Left forelimb (tissue), 1 donor: Measurements from ENCODE around the gene ZNF275.
"Not testable (repeated sequence)": the region's sequence is repeated elsewhere in the genome, so short reads cannot be mapped to it uniquely, and the experiment has no call there.

ENCODE experiments used
- DNase-seq: peaks from one replicate; pipeline ENCODE4 v3.0.0-alpha.2; 2018; ENCODE audit warnings: low spot score

The ZNF275 gene

GRCh38 chrX:153319295-153320046 is 14.5 kb upstream of the ZNF275 start:
- DNase-seq = no peak

DNA sequence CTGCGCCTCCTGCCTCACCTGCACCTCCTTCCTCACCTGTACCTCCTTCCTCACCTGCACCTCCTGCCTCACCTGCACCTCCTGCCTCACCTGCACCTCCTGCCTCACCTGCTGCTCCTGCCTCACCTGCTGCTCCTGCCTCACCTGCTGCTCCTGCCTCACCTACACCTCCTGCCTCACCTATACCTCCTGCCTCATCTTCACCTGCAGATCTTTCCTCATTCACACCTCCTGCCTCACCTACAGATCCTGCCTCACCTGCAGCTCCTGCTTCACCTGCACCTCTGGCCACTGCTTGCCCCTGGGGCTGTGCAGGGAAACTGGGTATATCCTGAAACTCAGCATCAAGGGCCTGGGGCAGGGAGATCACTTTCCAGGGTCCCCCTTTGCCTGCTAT is 13.9 kb upstream of the ZNF275 start:
- DNase-seq = not testable (repeated sequence)

- DNase-seq = no peak
Observed at GRCh38 chrX:153320555-153321184, 13.3 kb upstream of the ZNF275 start.

GRCh38 chrX:153321381-153322124 is 12.4 kb upstream of the ZNF275 start, which contains the start of gene PNMA6F:
PNMA6F (minus strand) TSS chrX:153321767; CDS start chrX:153320674, 1,093 bp downstream.
- no peak for DNase-seq

DNA sequence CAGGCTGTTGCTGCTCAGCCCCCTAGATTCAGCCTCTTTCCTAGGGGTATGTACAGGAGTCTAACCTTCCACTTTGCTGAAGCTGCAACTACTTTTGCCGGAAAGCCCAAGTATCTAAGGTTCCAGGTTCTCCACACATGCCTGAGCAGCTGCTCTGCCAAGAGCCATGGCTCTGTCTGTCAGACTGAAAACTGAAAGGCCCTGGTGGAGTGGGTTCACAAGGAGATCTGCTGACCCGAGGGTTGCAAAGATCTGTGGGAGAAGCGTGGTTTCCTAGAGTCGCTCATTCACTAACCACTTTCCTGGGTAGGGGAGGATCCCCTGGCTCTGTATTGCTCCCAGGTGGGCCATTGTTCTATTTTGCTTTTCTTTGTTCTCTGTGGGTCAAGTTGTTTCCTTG is 6.4 kb upstream of the ZNF275 start:
- no peak for DNase-seq

DNA sequence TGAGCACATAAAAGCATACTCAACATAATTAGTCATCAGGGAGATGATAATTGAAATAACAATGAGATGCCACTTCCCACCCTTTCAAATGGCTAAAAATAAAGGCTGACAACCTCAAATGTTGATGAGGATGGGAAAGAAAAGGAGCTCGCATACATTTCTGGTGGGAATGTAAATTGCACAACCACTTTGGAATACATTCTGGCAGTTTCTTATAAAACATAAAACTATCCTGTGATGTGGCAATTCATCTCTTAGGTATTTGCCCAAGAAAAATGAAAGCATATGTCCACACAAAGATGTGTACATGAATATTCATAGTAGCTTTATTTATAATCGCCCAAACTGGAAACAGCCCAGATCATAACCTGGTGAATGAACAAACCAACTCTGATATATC is 687 bp upstream of the ZNF275 start:
- DNase-seq = no peak

GRCh38 chrX:153334654-153335295 is 822 bp downstream of the ZNF275 start:
- DNase-seq = no peak

DNA sequence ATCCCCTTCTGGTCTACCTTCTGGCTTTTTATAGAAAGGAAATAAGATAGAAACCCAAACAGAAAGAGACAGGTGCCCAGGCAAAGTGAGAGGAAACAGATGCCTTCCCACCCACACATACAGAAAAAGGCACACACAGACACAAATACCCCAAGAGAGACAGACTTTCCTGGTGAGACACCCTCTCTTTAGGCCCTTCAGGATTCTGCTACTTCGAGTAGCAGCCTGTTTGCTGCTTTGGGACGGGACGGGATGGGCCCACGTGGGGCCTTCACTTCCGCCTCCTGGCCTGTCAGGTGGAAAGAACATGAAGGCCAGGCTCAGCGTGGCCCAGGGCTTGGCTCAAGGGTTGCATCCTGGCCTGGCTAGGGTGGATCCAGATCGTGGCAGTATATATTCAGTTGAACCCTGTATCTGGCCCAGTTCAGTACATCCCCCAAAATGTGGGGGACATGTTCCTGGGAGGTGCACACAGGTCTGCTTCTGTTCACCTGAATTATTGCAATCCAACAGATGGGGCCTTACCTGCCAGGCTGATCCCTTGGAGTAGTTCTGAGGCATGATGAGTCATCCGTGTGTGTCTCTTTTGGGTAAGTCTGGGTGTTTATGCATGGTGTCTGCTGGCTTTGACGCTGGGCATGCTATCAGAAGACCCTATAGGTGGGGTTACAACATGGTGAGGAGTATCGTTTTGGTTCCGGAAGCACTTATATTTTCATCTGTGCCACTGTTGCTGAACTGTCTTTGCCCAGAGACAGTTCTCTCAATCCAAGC is 2.4 kb downstream of the ZNF275 start:
- DNase-seq = no peak

DNA sequence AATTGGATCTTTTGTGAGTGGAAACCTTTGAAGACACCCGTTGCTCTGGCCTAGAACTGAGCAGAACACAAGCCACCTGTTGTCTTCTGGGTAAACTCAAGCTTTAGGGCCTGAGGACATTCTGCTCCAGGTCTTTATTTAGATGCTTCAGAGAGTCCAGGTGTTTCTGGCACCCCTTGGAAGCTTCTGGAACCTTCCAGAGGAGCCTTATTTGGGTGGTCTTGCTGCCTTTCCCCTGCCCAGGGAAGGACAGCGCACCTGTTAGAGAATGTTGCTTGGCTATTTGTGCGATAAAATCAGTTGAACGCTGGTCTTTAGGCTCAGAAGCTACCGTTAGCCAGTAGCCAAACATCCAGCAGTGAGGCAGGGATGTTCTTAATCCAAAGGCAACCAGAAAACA is 3.0 kb downstream of the ZNF275 start:
- DNase-seq = no peak

- no peak for DNase-seq
Observed at GRCh38 chrX:153338836-153339235, 4.9 kb downstream of the ZNF275 start.

DNA sequence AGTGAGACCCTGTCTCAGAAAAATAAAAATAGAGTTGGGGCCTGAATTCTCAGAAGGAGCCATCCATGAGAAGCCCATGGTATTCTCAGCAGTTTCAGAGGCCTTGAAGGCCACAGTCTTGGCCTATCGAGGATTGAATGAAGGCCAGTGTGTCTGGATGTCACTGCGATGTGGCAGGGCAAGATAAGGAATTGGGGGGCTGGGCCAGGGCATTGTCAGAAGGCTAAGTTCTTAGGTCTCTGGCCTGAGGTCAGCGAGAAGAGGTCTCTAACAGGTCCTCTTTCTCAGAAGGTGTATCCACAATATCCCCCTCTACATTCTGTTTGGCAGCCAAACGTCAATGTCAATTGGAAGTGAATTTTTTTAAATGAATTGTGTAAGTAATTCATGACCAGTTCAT is 5.7 kb downstream of the ZNF275 start:
- no peak for DNase-seq

DNA sequence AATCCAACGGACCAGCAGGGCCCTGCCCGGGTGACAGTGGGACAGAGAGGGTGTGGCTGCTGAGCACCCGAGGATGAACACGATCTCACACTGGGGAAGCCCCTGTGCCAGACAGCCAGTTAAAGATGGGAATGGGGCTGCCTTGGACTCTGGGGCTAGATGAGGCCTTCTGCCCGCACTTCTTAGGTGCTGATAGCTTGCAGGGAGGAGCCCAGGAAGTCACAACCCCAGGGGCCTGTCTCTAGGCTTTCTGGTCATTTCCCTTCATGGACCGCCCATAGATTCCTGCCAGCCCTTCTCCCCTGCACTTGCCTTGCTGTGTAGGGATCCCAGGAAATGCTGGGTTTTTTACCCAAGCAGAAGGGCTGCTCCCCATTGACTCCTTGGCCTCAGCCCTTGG is 6.2 kb downstream of the ZNF275 start:
- no peak for DNase-seq

GRCh38 chrX:153342762-153343558 is 9.0 kb downstream of the ZNF275 start:
- no peak for DNase-seq

DNA sequence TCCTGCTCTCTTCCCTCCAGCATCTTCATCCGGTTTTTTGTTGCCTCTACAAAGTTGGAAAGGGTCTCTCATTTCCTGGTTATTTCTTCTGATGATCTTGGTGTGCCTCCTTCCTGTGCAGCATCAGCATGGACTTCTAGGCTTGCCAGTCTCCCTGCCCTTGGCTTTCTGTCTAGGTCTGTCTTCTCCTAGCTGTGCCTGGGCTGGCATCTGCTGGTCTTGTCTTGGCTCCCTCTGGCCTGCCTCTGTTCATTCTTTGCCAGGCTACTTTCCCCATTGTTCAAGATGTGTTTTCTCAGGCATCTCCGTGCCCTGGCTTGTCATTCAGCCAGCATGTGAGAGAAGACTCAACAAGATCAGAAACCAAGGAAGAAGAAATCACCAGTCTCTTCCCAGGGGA is 9.7 kb downstream of the ZNF275 start:
- DNase-seq = no peak

- no peak for DNase-seq
Observed at GRCh38 chrX:153347530-153347929, 13.6 kb downstream of the ZNF275 start.

DNA sequence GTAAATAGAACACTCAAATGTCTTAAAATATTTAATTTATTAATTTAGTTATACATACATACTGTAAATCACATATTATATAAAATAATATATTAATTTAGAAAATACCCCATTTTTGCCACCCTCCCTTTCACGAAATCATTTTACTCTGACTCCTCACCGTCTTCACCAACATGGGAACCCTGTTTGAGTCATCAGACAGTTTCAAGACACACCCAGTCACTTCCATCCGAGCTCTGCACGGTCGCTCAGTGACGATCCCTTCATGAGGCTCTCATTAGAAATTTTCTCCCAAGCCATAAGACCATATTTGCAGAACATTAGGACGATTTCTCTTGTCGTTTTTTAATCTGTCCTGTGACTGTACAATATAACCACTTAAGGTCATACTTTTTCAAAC is 14.5 kb downstream of the ZNF275 start:
- no peak for DNase-seq

GRCh38 chrX:153349952-153350351 is 16.0 kb downstream of the ZNF275 start:
- no peak for DNase-seq

- no peak for DNase-seq
Observed at GRCh38 chrX:153351981-153352380, 18.0 kb downstream of the ZNF275 start.

DNA sequence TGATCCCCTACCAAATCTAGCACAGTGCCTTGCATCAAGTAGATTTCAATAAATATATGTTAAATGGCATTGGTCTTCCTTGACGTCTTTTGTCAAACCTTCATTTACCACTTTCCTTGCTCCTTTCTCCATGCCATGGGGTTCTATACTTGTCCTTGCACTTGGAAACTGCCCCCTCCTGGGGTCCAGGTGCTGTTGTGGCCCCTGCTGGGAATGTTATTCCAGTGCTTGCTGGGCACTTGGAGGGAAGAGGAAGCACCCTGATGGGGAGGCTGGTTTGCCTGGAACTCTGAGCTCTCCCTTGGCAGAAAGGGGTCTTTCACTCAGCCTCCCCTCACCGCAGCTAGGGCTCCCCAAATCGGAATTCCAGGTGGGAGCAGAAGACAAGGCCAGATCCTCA is 18.9 kb downstream of the ZNF275 start:
- no peak for DNase-seq

DNA sequence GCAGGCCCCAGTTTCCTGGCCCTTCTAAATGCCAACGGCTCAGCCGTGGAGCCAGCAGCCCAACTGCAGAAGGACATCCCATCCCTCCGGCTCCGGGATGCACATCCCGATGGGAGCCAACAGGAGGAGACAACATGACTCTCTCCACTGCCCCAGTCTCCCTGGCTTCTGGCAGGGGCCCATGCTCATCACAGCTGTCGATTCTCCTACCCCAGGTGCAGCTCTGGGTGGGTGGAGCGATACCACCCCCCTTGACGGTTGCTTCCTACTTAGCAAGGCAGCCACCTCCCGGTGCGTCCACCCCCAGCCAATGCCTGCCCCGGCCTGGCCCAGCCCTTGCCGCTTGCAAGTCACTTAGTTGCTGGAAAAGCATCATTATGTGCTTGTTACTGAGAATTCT is 19.5 kb downstream of the ZNF275 start:
- DNase-seq = no peak

GRCh38 chrX:153357877-153358276 is 23.9 kb downstream of the ZNF275 start:
- no peak for DNase-seq
